Measurements from ENCODE around the gene LIN28A. TPM values are rescaled to one million over a fixed set of nuclear protein-coding genes. Genes with fewer than 3 reads are reported as not detected.
"Not testable (repeated sequence)": the region's sequence is repeated elsewhere in the genome, so short reads cannot be mapped to it uniquely, and the experiment has no call there.

LIN28A gene
- total and polyA plus RNA-seq, 2 donors (not counting 1 experiment from before 2014, with no cell fraction given): not detected

GRCh38 chr1:26370591-26371382, 39.8 kb upstream of the LIN28A start:
- H3K4me2 ChIP-seq (replicated peaks; ENCODE audit: low read depth, low read length, poor library complexity, severe bottlenecking): no peak overlapping the region
- WGBS (ENCODE audit: insufficient coverage): 46% methylated on average over 5 of the region's 6 CpGs
- POLR2A ChIA-PET: interaction anchor here (0.6 kb wide), 1 partner anchor 49 kb away, joined by 3 read pairs; no protein-coding TSS in a partner anchor
- peak overlapping the region; percentile 7 for H3K27ac Mint-ChIP-seq
- DNase-seq (no peak), ATAC-seq (ENCODE audit: low read depth) (no peak)
- H3K4me3 Mint-ChIP-seq: no peak overlapping the region
- H3K27me3 ChIP-seq (replicated peaks in 1 of 4; ENCODE audit: control extremely low read depth in 1 of 4, control insufficient read depth in 3 of 4, insufficient read depth in 4 of 4, low read length in 3 of 4): no peaks in the 10 kb centered on the region
- intact Hi-C loops (cut with micrococcal nuclease): no loop called here
- no peaks in the 10 kb centered on the region for H4K20me1 ChIP-seq (ENCODE audit: control insufficient read depth, insufficient read depth, low read length, poor library complexity, severe bottlenecking)
- H3K36me3 ChIP-seq (replicated peaks in 1 of 2; ENCODE audit: control extremely low read depth in 1 of 2, control insufficient read depth in 1 of 2, extremely low read depth in 1 of 2, insufficient read depth in 2 of 2, low read length in 1 of 2): no peaks in the 10 kb centered on the region
- TF ChIP-seq EZH2 (IDR thresholded peaks at IDR 0.05; ENCODE audit: borderline replicate concordance, insufficient read depth, low read depth, low read length, poor library complexity, severe bottlenecking) (no peak), CTCF (IDR thresholded peaks at IDR 0.05) (no peak)
- H3K27me3 Mint-ChIP-seq: peaks cover 5% of the 10 kb centered on the region
- H3K79me2 ChIP-seq (ENCODE audit: control insufficient read depth, insufficient read depth, low read length): no peaks in the 10 kb centered on the region
- no peaks in the 10 kb centered on the region for H3K9me3 Mint-ChIP-seq (ENCODE audit: insufficient read depth)
- CTCF ChIA-PET: no interaction called here
- H3K9me3 ChIP-seq (ENCODE audit: control extremely low read depth in 1 of 3, control insufficient read depth in 2 of 3, insufficient read depth in 1 of 3, low read length in 2 of 3): peaks cover 0 to 6% (median 0%) of the 10 kb centered on the region in 3 donors
- no peak overlapping the region for H3K9ac ChIP-seq (ENCODE audit: low read length)
- H3K4me1 Mint-ChIP-seq: peaks cover 22% of the 10 kb centered on the region
- no peak overlapping the region for H3K27ac ChIP-seq (ENCODE audit: low read length in 2 of 2)
- peaks cover 9 to 36% of the 10 kb centered on the region in 2 donors for H3K4me1 ChIP-seq (ENCODE audit: control insufficient read depth in 2 of 2, insufficient read depth in 2 of 2, low read length in 2 of 2)
- no peak overlapping the region for H3K4me3 ChIP-seq (ENCODE audit: control extremely low read depth in 1 of 5, extremely low read depth in 1 of 5, insufficient read depth in 1 of 5, low read depth in 2 of 5, low read length in 4 of 5)
- no peak overlapping the region for H2AFZ ChIP-seq (ENCODE audit: insufficient read depth, low read depth, low read length, poor library complexity, severe bottlenecking)

GRCh38 chr1:26372039-26372438, 38.6 kb upstream of the LIN28A start:
- no peak overlapping the region for H2AFZ ChIP-seq (ENCODE audit: insufficient read depth, low read depth, low read length, poor library complexity, severe bottlenecking)
- intact Hi-C loops (cut with micrococcal nuclease): no loop called here
- ChIA-PET CTCF (no interaction called here), POLR2A (no interaction called here)
- Mint-ChIP-seq H3K4me1 (peaks cover 30% of the 10 kb centered on the region), H3K4me3 (no peak overlapping the region), H3K9me3 (ENCODE audit: insufficient read depth) (peaks cover 2% of the 10 kb centered on the region), H3K27me3 (peaks cover 5% of the 10 kb centered on the region), H3K27ac (no peak overlapping the region)
- TF ChIP-seq EZH2 (IDR thresholded peaks at IDR 0.05; ENCODE audit: borderline replicate concordance, insufficient read depth, low read depth, low read length, poor library complexity, severe bottlenecking) (no peak), CTCF (IDR thresholded peaks at IDR 0.05) (no peak)
- no peaks in the 10 kb centered on the region for H3K79me2 ChIP-seq (ENCODE audit: control insufficient read depth, insufficient read depth, low read length)
- no peaks in the 10 kb centered on the region for H3K36me3 ChIP-seq (replicated peaks in 1 of 2; ENCODE audit: control extremely low read depth in 1 of 2, control insufficient read depth in 1 of 2, extremely low read depth in 1 of 2, insufficient read depth in 2 of 2, low read length in 1 of 2)
- no peak overlapping the region for H3K4me2 ChIP-seq (replicated peaks; ENCODE audit: low read depth, low read length, poor library complexity, severe bottlenecking)
- H3K27me3 ChIP-seq (replicated peaks in 1 of 4; ENCODE audit: control extremely low read depth in 1 of 4, control insufficient read depth in 3 of 4, insufficient read depth in 4 of 4, low read length in 3 of 4): no peaks in the 10 kb centered on the region
- DNase-seq: no peak
- no peak for ATAC-seq (ENCODE audit: low read depth)
- no peaks in the 10 kb centered on the region for H4K20me1 ChIP-seq (ENCODE audit: control insufficient read depth, insufficient read depth, low read length, poor library complexity, severe bottlenecking)
- H3K4me3 ChIP-seq (ENCODE audit: control extremely low read depth in 1 of 5, extremely low read depth in 1 of 5, insufficient read depth in 1 of 5, low read depth in 2 of 5, low read length in 4 of 5): no peak overlapping the region
- no peak overlapping the region for H3K27ac ChIP-seq (ENCODE audit: low read length in 2 of 2)
- no peak overlapping the region for H3K9ac ChIP-seq (ENCODE audit: low read length)
- H3K9me3 ChIP-seq (ENCODE audit: control extremely low read depth in 1 of 3, control insufficient read depth in 2 of 3, insufficient read depth in 1 of 3, low read length in 2 of 3): peaks cover 0 to 6% (median 0%) of the 10 kb centered on the region in 3 donors
- peaks cover 9 to 36% of the 10 kb centered on the region in 2 donors for H3K4me1 ChIP-seq (ENCODE audit: control insufficient read depth in 2 of 2, insufficient read depth in 2 of 2, low read length in 2 of 2)
- 100% methylated on average over 4 of the region's 5 CpGs for WGBS (ENCODE audit: insufficient coverage)

GRCh38 chr1:26372611-26373010, 38.0 kb upstream of the LIN28A start, which contains the start of gene ZNF683:
Gene ZNF683 (minus strand): TSS chr1:26372750. CDS start chr1:26368571, 4,179 bp downstream.
- H3K27me3 ChIP-seq (replicated peaks in 1 of 4; ENCODE audit: control extremely low read depth in 1 of 4, control insufficient read depth in 3 of 4, insufficient read depth in 4 of 4, low read length in 3 of 4); H3K36me3 ChIP-seq (replicated peaks in 1 of 2; ENCODE audit: control extremely low read depth in 1 of 2, control insufficient read depth in 1 of 2, extremely low read depth in 1 of 2, insufficient read depth in 2 of 2, low read length in 1 of 2); CTCF ChIA-PET; H3K4me2 ChIP-seq (replicated peaks; ENCODE audit: low read depth, low read length, poor library complexity, severe bottlenecking); H3K9me3 Mint-ChIP-seq (ENCODE audit: insufficient read depth); H3K27ac Mint-ChIP-seq; DNase-seq; H3K9ac ChIP-seq (ENCODE audit: low read length); POLR2A ChIA-PET; H3K4me3 ChIP-seq (ENCODE audit: control extremely low read depth in 1 of 5, extremely low read depth in 1 of 5, insufficient read depth in 1 of 5, low read depth in 2 of 5, low read length in 4 of 5); H3K9me3 ChIP-seq (ENCODE audit: control extremely low read depth in 1 of 3, control insufficient read depth in 2 of 3, insufficient read depth in 1 of 3, low read length in 2 of 3); H3K79me2 ChIP-seq (ENCODE audit: control insufficient read depth, insufficient read depth, low read length); H3K4me3 Mint-ChIP-seq; H2AFZ ChIP-seq (ENCODE audit: insufficient read depth, low read depth, low read length, poor library complexity, severe bottlenecking); H3K27me3 Mint-ChIP-seq; ATAC-seq (ENCODE audit: low read depth); intact Hi-C loops (cut with micrococcal nuclease); H4K20me1 ChIP-seq (ENCODE audit: control insufficient read depth, insufficient read depth, low read length, poor library complexity, severe bottlenecking); H3K27ac ChIP-seq (ENCODE audit: low read length in 2 of 2): not testable (repeated sequence)
- H3K4me1 ChIP-seq (ENCODE audit: control insufficient read depth in 2 of 2, insufficient read depth in 2 of 2, low read length in 2 of 2): peaks cover 10 to 40% of the 10 kb centered on the region in 2 donors
- 94% methylated on average over 3 of the region's 3 CpGs for WGBS (ENCODE audit: insufficient coverage)
- peaks cover 34% of the 10 kb centered on the region for H3K4me1 Mint-ChIP-seq

Data from B cell (primary cell).